Activated CD8-positive, alpha-beta T cell treated with anti-CD3 and anti-CD28 coated beads, Interleukin-2, amount 10 ng/mL, durations not matched to agents 7 days and 5 days (primary cell): ENCODE measurements around the gene FAM9C. TPM values are rescaled to one million over a fixed set of nuclear protein-coding genes. Genes with fewer than 3 reads are reported as not detected.

Source experiments
- ATAC-seq: fragments of 150-1000 bp; cut with Tn5 transposase; one replicate; pipeline ENCODE4 v1.10.0; 2021; ENCODE audit warnings: moderate library complexity
- CTCF ChIA-PET: fragments of 350-600 bp; sonication (Branson Sonifier 250); formaldehyde crosslinking; loops from one replicate; lab custom pipeline; 2021; ENCODE audit warnings: antibody characterized with exemption; lab: Charles Lee
- POLR2A ChIA-PET: fragments of 350-600 bp; sonication (Branson Sonifier 250); formaldehyde crosslinking; loops from one replicate; lab custom pipeline; 2021; ENCODE audit warnings: antibody characterized with exemption; lab: Charles Lee
- DNase-seq: peaks from one replicate; pipeline ENCODE4 v3.0.0-alpha.2; 2020
- H3K27ac Mint-ChIP-seq: one replicate; pipeline ENCODE4 v1.8.0; 2021; ENCODE audit warnings: mild to moderate bottlenecking, mixed read lengths
- H3K27me3 Mint-ChIP-seq: one replicate; pipeline ENCODE4 v1.8.0; 2021; ENCODE audit warnings: low read depth, mixed read lengths
- H3K36me3 Mint-ChIP-seq: one replicate; pipeline ENCODE4 v1.8.0; 2021; ENCODE audit warnings: low read depth, mixed read lengths
- H3K4me1 Mint-ChIP-seq: one replicate; pipeline ENCODE4 v1.8.0; 2021; ENCODE audit warnings: low read depth, mixed read lengths
- H3K4me3 Mint-ChIP-seq: one replicate; pipeline ENCODE4 v1.8.0; 2021; ENCODE audit warnings: mild to moderate bottlenecking, mixed read lengths
- H3K9me3 Mint-ChIP-seq: one replicate; pipeline ENCODE4 v1.8.0; 2022; ENCODE audit warnings: mixed read lengths; ENCODE audit not compliant: insufficient read depth
- total RNA-seq, 2 experiments: library from RNA; stranded (reverse); gene quantifications; one replicate each; pipeline ENCODE4 v1.2.3, GENCODE V29; 2021

Gene FAM9C
- total RNA-seq, 2 experiments from 2014 or later = not detected

GRCh38 chrX:13015536-13016236 lies 28.7 kb downstream of the FAM9C start:
- Mint-ChIP-seq H3K4me3 (no peak overlapping the region), H3K27me3 (no peaks in the 10 kb centered on the region), H3K36me3 (no peaks in the 10 kb centered on the region), H3K27ac (no peak overlapping the region), H3K4me1 (peaks cover 48% of the 10 kb centered on the region), H3K9me3 (no peaks in the 10 kb centered on the region)
- DNase-seq (no peak), ATAC-seq (peak; percentile 33)
- CTCF ChIA-PET = interaction anchor here (1.0 to 3.2 kb wide), 3 partner anchors 15 to 69 kb away, joined by 3 to 11 read pairs (median 6); no protein-coding TSS in a partner anchor
- POLR2A ChIA-PET = no interaction called here

GRCh38 chrX:13014111-13015096 lies 30.0 kb downstream of the FAM9C start:
- H3K36me3 Mint-ChIP-seq = no peaks in the 10 kb centered on the region
- peaks cover 48% of the 10 kb centered on the region for H3K4me1 Mint-ChIP-seq
- H3K9me3 Mint-ChIP-seq = no peaks in the 10 kb centered on the region
- H3K4me3 Mint-ChIP-seq = no peak overlapping the region
- ChIA-PET CTCF (interaction anchor here (0.6 to 3.2 kb wide), 9 partner anchors 9 to 474 kb away, joined by 3 to 11 read pairs (median 4); no protein-coding TSS in a partner anchor), POLR2A (interaction anchor here (0.6 to 2.3 kb wide), 7 partner anchors 15 to 73 kb away, joined by 3 to 11 read pairs (median 4); partner anchors contain the start of gene TMSB4X)
- H3K27ac Mint-ChIP-seq = peak overlapping the region; percentile 75
- DNase-seq (no peak), ATAC-seq (no peak)
- H3K27me3 Mint-ChIP-seq = no peaks in the 10 kb centered on the region

GRCh38 chrX:13013363-13014110 lies 30.9 kb downstream of the FAM9C start:
- ATAC-seq (peak; percentile 71), DNase-seq (no peak)
- POLR2A ChIA-PET = interaction anchor here (0.6 to 2.3 kb wide), 10 partner anchors 13 to 74 kb away, joined by 3 to 11 read pairs (median 4); partner anchors contain the start of gene TMSB4X
- CTCF ChIA-PET = interaction anchor here (0.7 to 3.2 kb wide), 10 partner anchors 10 to 475 kb away, joined by 3 to 11 read pairs (median 4); no protein-coding TSS in a partner anchor
- H3K4me1 Mint-ChIP-seq = peaks cover 50% of the 10 kb centered on the region
- H3K27me3 Mint-ChIP-seq = no peaks in the 10 kb centered on the region
- no peaks in the 10 kb centered on the region for H3K9me3 Mint-ChIP-seq
- peak overlapping the region; percentile 75 for H3K27ac Mint-ChIP-seq
- H3K4me3 Mint-ChIP-seq = peak overlapping the region; percentile 30
- H3K36me3 Mint-ChIP-seq = no peaks in the 10 kb centered on the region

DNA sequence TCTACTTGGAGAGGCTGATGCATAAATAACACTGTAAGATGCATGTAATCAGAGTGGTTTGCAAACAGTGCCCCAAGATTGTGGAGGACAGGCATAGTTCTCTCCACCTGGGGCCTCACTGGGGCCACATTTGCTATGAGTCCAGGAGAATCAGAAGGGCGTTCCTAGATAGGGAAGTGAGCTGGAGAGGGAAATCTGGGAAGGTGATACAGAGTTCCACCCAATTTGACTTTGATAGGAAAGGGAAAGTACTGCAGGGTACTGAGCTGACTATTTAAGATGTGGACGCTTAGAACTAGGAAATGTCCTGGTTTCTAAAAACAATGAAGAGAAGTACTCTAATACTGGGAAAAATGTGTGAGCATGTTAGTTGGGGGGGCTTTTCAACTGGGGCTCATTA lies 33.9 kb downstream of the FAM9C start:
- POLR2A ChIA-PET = interaction anchor here (0.9 to 1.1 kb wide), 3 partner anchors 31 to 71 kb away, joined by 3 to 4 read pairs (median 3); no protein-coding TSS in a partner anchor
- no peak overlapping the region for H3K27ac Mint-ChIP-seq
- CTCF ChIA-PET = interaction anchor here (1.0 kb wide), 1 partner anchor 10 kb away, joined by 4 read pairs; no protein-coding TSS in a partner anchor

DNA sequence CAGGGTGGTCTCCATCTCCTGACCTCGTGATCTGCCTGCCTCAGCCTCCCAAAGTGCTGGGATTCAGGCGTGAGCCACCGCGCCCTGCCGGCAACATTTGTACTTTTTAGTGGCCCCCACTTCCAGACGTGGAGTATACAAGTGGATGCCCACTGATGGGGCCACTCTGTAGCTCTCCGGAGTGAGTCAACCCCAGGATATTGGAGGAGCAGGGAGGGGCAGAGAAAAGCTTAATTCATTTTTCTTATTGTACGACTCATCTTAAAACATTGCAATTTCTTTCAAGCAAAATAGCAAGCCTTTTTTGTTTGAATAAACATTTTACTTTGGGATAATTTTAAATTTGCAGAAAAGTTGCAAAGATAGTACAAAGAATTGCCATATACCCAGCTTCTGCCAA lies 34.6 kb downstream of the FAM9C start:
- DNase-seq (no peak), ATAC-seq (no peak)
- H3K4me1 Mint-ChIP-seq = peaks cover 63% of the 10 kb centered on the region
- ChIA-PET POLR2A (no interaction called here), CTCF (interaction anchor here (1.0 kb wide), 1 partner anchor 9 kb away, joined by 4 read pairs; no protein-coding TSS in a partner anchor)
- no peak overlapping the region for H3K27ac Mint-ChIP-seq
- peaks cover under 1% of the 10 kb centered on the region for H3K36me3 Mint-ChIP-seq
- H3K9me3 Mint-ChIP-seq = no peaks in the 10 kb centered on the region
- H3K4me3 Mint-ChIP-seq = no peak overlapping the region
- no peaks in the 10 kb centered on the region for H3K27me3 Mint-ChIP-seq

More for the DNA sequence above, 33.9 kb downstream of the FAM9C start:
- Mint-ChIP-seq H3K27me3 (no peaks in the 10 kb centered on the region), H3K4me3 (no peak overlapping the region), H3K36me3 (no peaks in the 10 kb centered on the region), H3K9me3 (no peaks in the 10 kb centered on the region), H3K4me1 (peaks cover 62% of the 10 kb centered on the region)
- ATAC-seq = no peak
- no peak for DNase-seq

GRCh38 chrX:13009273-13009672 lies 35.1 kb downstream of the FAM9C start:
- Mint-ChIP-seq H3K9me3 (no peaks in the 10 kb centered on the region), H3K27me3 (no peaks in the 10 kb centered on the region), H3K4me3 (no peak overlapping the region), H3K4me1 (peaks cover 62% of the 10 kb centered on the region), H3K36me3 (peaks cover 4% of the 10 kb centered on the region), H3K27ac (no peak overlapping the region)
- CTCF ChIA-PET = interaction anchor here (0.6 kb wide), 1 partner anchor 73 kb away, joined by 4 read pairs; no protein-coding TSS in a partner anchor
- no peak for ATAC-seq
- POLR2A ChIA-PET = interaction anchor here (14.4 kb wide), 1 partner anchor 34 kb away, joined by 211 read pairs; the partner anchor contains the start of gene TMSB4X
- DNase-seq = no peak

GRCh38 chrX:13008851-13009250 lies 35.6 kb downstream of the FAM9C start:
- Mint-ChIP-seq H3K36me3 (peaks cover 4% of the 10 kb centered on the region), H3K27me3 (no peaks in the 10 kb centered on the region), H3K9me3 (no peaks in the 10 kb centered on the region), H3K4me1 (peaks cover 58% of the 10 kb centered on the region), H3K4me3 (no peak overlapping the region), H3K27ac (no peak overlapping the region)
- ChIA-PET CTCF (interaction anchor here (0.6 to 1.4 kb wide), 3 partner anchors 40 to 73 kb away, joined by 3 to 4 read pairs (median 3); no protein-coding TSS in a partner anchor), POLR2A (interaction anchor here (14.4 kb wide), 1 partner anchor 33 kb away, joined by 211 read pairs; the partner anchor contains the start of gene TMSB4X)
- no peak for DNase-seq
- ATAC-seq = no peak

- POLR2A ChIA-PET = interaction anchor here (1.0 to 14.4 kb wide), 3 partner anchors 33 to 79 kb away, joined by 3 to 211 read pairs (median 4); partner anchors contain the start of gene TMSB4X
- Mint-ChIP-seq H3K4me1 (peaks cover 55% of the 10 kb centered on the region), H3K27ac (no peak overlapping the region), H3K4me3 (no peak overlapping the region), H3K9me3 (no peaks in the 10 kb centered on the region), H3K27me3 (no peaks in the 10 kb centered on the region), H3K36me3 (peaks cover 4% of the 10 kb centered on the region)
- CTCF ChIA-PET = interaction anchor here (0.8 to 1.4 kb wide), 3 partner anchors 41 to 61 kb away, joined by 3 read pairs; no protein-coding TSS in a partner anchor
- DNase-seq (no peak), ATAC-seq (no peak)
Observed at GRCh38 chrX:13008189-13008533, 36.3 kb downstream of the FAM9C start.

- ChIA-PET CTCF (interaction anchor here (1.0 to 3.9 kb wide), 6 partner anchors 28 to 85 kb away, joined by 3 to 15 read pairs (median 5); no protein-coding TSS in a partner anchor), POLR2A (interaction anchor here (1.0 to 14.4 kb wide), 4 partner anchors 32 to 80 kb away, joined by 3 to 211 read pairs (median 4); partner anchors contain the start of gene TMSB4X)
- H3K9me3 Mint-ChIP-seq = no peaks in the 10 kb centered on the region
- peaks cover 56% of the 10 kb centered on the region for H3K4me1 Mint-ChIP-seq
- no peak for ATAC-seq
- no peak overlapping the region for H3K27ac Mint-ChIP-seq
- no peak overlapping the region for H3K4me3 Mint-ChIP-seq
- DNase-seq = no peak
- H3K27me3 Mint-ChIP-seq = no peaks in the 10 kb centered on the region
- peaks cover 4% of the 10 kb centered on the region for H3K36me3 Mint-ChIP-seq
Observed at GRCh38 chrX:13007519-13008188, 36.8 kb downstream of the FAM9C start.
